Loucy (cell line): ENCODE results near the gene ABLIM2.

ENCODE experiments used
- H2AFZ ChIP-seq: fragments of 200-600 bp; sonication (generic); 2 replicates; pipeline ENCODE4 v1.6.0; 2016; ENCODE audit warnings: antibody characterized with exemption, mild to moderate bottlenecking, low read length, moderate library complexity
- H3F3A ChIP-seq: fragments of 200-600 bp; 2 replicates; pipeline ENCODE4 v1.6.0; 2016; ENCODE audit warnings: antibody characterized with exemption, low read depth, mild to moderate bottlenecking
- H3K27me3 ChIP-seq: fragments of 200-600 bp; sonication (generic); 2 replicates; pipeline ENCODE4 v1.6.1; 2014; ENCODE audit warnings: low read length, mild to moderate bottlenecking; ENCODE audit not compliant: insufficient read depth, poor library complexity, severe bottlenecking
- H3K36me3 ChIP-seq: fragments of 200-600 bp; sonication (generic); 2 replicates; pipeline ENCODE4 v1.6.1; 2016; ENCODE audit warnings: low read length; ENCODE audit not compliant: insufficient read depth
- H3K4me1 ChIP-seq: fragments of 200-600 bp; sonication (generic); 2 replicates; pipeline ENCODE4 v1.5.1; 2014; ENCODE audit warnings: low read length, mild to moderate bottlenecking; ENCODE audit not compliant: insufficient read depth, poor library complexity, severe bottlenecking
- H3K4me2 ChIP-seq: fragments of 200-600 bp; sonication (generic); 2 replicates; pipeline ENCODE4 v1.6.0; 2014; ENCODE audit warnings: antibody characterized with exemption, low read length, low read depth, mild to moderate bottlenecking; ENCODE audit not compliant: poor library complexity, severe bottlenecking
- H3K4me3 ChIP-seq: fragments of 200-600 bp; sonication (generic); 2 replicates; pipeline ENCODE4 v1.5.1; 2014; ENCODE audit warnings: low read length, mild to moderate bottlenecking, mixed read lengths; ENCODE audit not compliant: poor library complexity, severe bottlenecking
- H3K79me2 ChIP-seq: fragments of 200-600 bp; sonication (generic); 2 replicates; pipeline ENCODE4 v1.6.1; 2014; ENCODE audit warnings: low read length; ENCODE audit not compliant: insufficient read depth
- H3K9ac ChIP-seq: fragments of 200-600 bp; sonication (generic); 2 replicates; pipeline ENCODE4 v1.6.0; 2014; ENCODE audit warnings: mild to moderate bottlenecking, low read depth, low read length, moderate library complexity; ENCODE audit not compliant: poor library complexity, severe bottlenecking
- H3K9me2 ChIP-seq: fragments of 200-600 bp; sonication (generic); replicated peaks from 2 replicates; pipeline ENCODE4 v1.6.1; 2016; ENCODE audit warnings: low read depth, low read length, mixed read lengths
- H3K9me3 ChIP-seq: fragments of 200-600 bp; sonication (generic); 2 replicates; pipeline ENCODE4 v1.6.1; 2014; ENCODE audit warnings: mild to moderate bottlenecking, antibody characterized with exemption, low read length, low read depth; ENCODE audit not compliant: insufficient read depth
- H4K20me1 ChIP-seq: fragments of 200-600 bp; sonication (generic); 2 replicates; pipeline ENCODE4 v1.6.0; 2014; ENCODE audit warnings: antibody characterized with exemption, low read length, mild to moderate bottlenecking; ENCODE audit not compliant: insufficient read depth, poor library complexity, severe bottlenecking
- EZH2phosphoT487 ChIP-seq: fragments of 200-600 bp; IDR thresholded peaks from 2 replicates; pipeline ENCODE4 v1.6.1; 2018; ENCODE audit warnings: antibody characterized with exemption, mild to moderate bottlenecking, moderate library complexity, borderline replicate concordance
- TF ChIP-seq, protein P1 (sequence below): fragments of 200-600 bp; sonication (generic); conservative IDR thresholded peaks from 2 replicates; pipeline ENCODE4 v1.5.1; 2014; ENCODE audit warnings: mild to moderate bottlenecking, antibody characterized with exemption, low read length

The ABLIM2 gene

DNA sequence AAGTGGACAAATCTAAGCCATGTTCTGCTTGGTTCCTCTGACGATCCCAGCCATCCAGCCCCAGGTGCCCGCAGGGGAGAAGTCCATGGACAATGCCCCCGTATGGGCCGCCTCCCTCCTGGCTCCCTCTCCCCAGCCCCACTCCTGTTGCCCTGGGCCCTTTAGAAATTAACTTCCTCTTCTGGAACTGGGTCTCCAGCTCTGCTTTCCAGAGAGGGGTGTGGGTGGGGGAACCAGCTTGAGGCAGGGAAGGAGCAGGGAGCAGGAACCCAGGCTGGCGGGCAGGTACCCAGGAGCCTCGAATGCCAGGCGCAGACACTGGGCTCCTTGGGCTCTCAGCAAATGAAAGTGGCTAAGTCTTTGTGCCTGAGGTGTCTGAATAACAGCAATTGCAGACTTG is 12.7 kb upstream of the ABLIM2 start:
- Histone ChIP-seq H3K79me2 (no peaks in the 10 kb centered on the region), H3K4me2 (no peak overlapping the region), H4K20me1 (no peaks in the 10 kb centered on the region), H3K9me3 (peaks cover 17% of the 10 kb centered on the region; the same call in 1 of the 2 replicates), H3F3A (no peaks in the 10 kb centered on the region), H2AFZ (no peak overlapping the region), H3K4me1 (no peaks in the 10 kb centered on the region), H3K27me3 (no peaks in the 10 kb centered on the region), H3K4me3 (no peak overlapping the region), H3K9ac (no peak overlapping the region), H3K9me2 (no peaks in the 10 kb centered on the region), H3K36me3 (no peaks in the 10 kb centered on the region)
- TF ChIP-seq EZH2phosphoT487 = no peak
- TF ChIP-seq, protein P1, sequence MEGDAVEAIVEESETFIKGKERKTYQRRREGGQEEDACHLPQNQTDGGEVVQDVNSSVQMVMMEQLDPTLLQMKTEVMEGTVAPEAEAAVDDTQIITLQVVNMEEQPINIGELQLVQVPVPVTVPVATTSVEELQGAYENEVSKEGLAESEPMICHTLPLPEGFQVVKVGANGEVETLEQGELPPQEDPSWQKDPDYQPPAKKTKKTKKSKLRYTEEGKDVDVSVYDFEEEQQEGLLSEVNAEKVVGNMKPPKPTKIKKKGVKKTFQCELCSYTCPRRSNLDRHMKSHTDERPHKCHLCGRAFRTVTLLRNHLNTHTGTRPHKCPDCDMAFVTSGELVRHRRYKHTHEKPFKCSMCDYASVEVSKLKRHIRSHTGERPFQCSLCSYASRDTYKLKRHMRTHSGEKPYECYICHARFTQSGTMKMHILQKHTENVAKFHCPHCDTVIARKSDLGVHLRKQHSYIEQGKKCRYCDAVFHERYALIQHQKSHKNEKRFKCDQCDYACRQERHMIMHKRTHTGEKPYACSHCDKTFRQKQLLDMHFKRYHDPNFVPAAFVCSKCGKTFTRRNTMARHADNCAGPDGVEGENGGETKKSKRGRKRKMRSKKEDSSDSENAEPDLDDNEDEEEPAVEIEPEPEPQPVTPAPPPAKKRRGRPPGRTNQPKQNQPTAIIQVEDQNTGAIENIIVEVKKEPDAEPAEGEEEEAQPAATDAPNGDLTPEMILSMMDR = no peak

GRCh38 chr4:8170341-8170740 is 11.7 kb upstream of the ABLIM2 start:
- Histone ChIP-seq H3K4me2 (no peak overlapping the region), H3K9me2 (no peaks in the 10 kb centered on the region), H3K79me2 (no peaks in the 10 kb centered on the region), H3K27me3 (no peaks in the 10 kb centered on the region), H3F3A (no peaks in the 10 kb centered on the region), H2AFZ (no peak overlapping the region), H4K20me1 (no peaks in the 10 kb centered on the region), H3K36me3 (no peaks in the 10 kb centered on the region), H3K4me3 (no peak overlapping the region), H3K4me1 (no peaks in the 10 kb centered on the region), H3K9ac (no peak overlapping the region), H3K9me3 (peaks cover 17% of the 10 kb centered on the region; the same call in 1 of the 2 replicates)
- TF ChIP-seq EZH2phosphoT487 = no peak
- TF ChIP-seq, protein P1 = no peak

DNA sequence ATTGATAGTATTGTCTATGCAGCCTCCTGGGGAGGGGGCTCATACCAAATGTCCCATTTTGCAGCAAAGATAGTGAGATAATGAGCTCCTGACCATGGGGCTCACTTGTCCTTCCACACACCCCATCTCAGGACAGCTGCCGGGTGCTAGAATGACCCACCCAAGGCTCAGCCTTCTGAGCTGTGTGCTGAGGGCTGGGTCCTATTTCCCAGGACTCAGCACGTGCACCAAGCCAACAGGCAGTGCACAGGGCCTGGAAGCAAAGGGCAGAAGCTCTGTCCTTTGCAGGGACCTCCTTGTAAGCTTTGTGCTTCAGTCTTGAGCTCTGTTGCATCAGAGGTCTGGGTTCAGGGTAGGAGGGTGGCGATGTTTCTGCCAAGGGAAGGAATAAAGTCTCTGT is 11.2 kb upstream of the ABLIM2 start:
- no peak overlapping the region for H3K9ac ChIP-seq
- H3K79me2 ChIP-seq = no peaks in the 10 kb centered on the region
- H3F3A ChIP-seq = no peaks in the 10 kb centered on the region
- no peaks in the 10 kb centered on the region for H3K4me1 ChIP-seq
- peaks cover 17% of the 10 kb centered on the region; the same call in 1 of the 2 replicates for H3K9me3 ChIP-seq
- no peak overlapping the region for H3K4me2 ChIP-seq
- no peaks in the 10 kb centered on the region for H3K27me3 ChIP-seq
- H3K4me3 ChIP-seq = no peak overlapping the region
- TF ChIP-seq, protein P1 = no peak
- no peak for TF ChIP-seq EZH2phosphoT487
- H2AFZ ChIP-seq = no peak overlapping the region
- no peaks in the 10 kb centered on the region for H3K36me3 ChIP-seq
- H3K9me2 ChIP-seq = no peaks in the 10 kb centered on the region
- H4K20me1 ChIP-seq = no peaks in the 10 kb centered on the region
